ENCODE results near the gene OSBPL1A.
A peak's percentile ranks its signal among the peaks of the same experiment; 100 is the strongest.

Gene OSBPL1A

GRCh38 chr18:24126155-24126961 lies 271.3 kb downstream of the OSBPL1A start:
- no peak for DNase-seq (ENCODE audit: low read depth in 3 of 3)

GRCh38 chr18:24121625-24122024 lies 276.0 kb downstream of the OSBPL1A start:
- DNase-seq (ENCODE audit: low read depth in 3 of 3), result no peak

- no peak for DNase-seq (ENCODE audit: low read depth in 3 of 3)
These were observed 276.9 kb downstream of the OSBPL1A start for GRCh38 chr18:24120676-24121075.

GRCh38 chr18:24118750-24119577 lies 278.7 kb downstream of the OSBPL1A start:
- DNase-seq (ENCODE audit: low read depth in 3 of 3), result peak; percentile 58 to 73 (median 73)

- no peak for DNase-seq (ENCODE audit: low read depth in 3 of 3)
These were observed 282.0 kb downstream of the OSBPL1A start for GRCh38 chr18:24115628-24116027.

GRCh38 chr18:24114924-24115549 lies 282.6 kb downstream of the OSBPL1A start:
- DNase-seq (ENCODE audit: low read depth in 3 of 3), result no peak

- DNase-seq (ENCODE audit: low read depth in 3 of 3), result peak in 1 of 3 experiments; percentile 7
These were observed 284.6 kb downstream of the OSBPL1A start for GRCh38 chr18:24112874-24113615.

- DNase-seq (ENCODE audit: low read depth in 3 of 3), result no peak
These were observed 285.2 kb downstream of the OSBPL1A start for GRCh38 chr18:24112464-24112863.

Data from stimulated activated CD4-positive, alpha-beta T cell treated with anti-CD3 and anti-CD28 coated beads, TNF-alpha, amount 100 ng/mL, for 24 hours (primary cell).